ENCODE data around the gene NES.
A peak's percentile ranks its signal among the peaks of the same experiment; 100 is the strongest.

Gene NES

DNA sequence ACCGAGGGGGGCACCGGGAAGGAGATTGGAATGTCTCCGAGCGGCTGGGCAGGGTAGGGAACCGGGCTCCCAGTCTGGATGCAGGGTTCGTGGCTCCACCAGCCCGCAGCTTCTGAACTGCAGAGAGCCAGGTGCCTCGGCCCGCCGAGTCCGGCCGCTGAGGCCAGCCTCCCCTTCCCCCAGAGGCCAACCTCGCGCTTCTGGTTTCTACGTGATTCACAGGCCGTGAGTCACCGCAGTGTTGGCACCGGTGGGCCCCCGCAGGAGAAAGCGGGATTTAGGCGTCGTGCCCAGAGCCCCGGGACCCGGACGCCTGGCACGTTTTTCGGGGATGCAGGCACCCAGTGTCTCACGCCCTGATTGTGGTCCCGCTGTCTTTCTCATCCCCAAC is 27.7 kb upstream of the NES start:
- peak; percentile 19 to 35 for DNase-seq (ENCODE audit: low read depth in 2 of 2)

GRCh38 chr1:156704166-156704711 is 27.0 kb upstream of the NES start:
- DNase-seq (ENCODE audit: low read depth in 2 of 2) = no peak

GRCh38 chr1:156703741-156704140 is 26.5 kb upstream of the NES start:
- no peak for DNase-seq (ENCODE audit: low read depth in 2 of 2)

GRCh38 chr1:156703336-156703735 is 26.1 kb upstream of the NES start:
- DNase-seq (ENCODE audit: low read depth in 2 of 2) = no peak

GRCh38 chr1:156700736-156701531 is 23.7 kb upstream of the NES start:
- no peak for DNase-seq (ENCODE audit: low read depth in 2 of 2)

- no peak for DNase-seq (ENCODE audit: low read depth in 2 of 2)
Observed at GRCh38 chr1:156698995-156699394, 21.8 kb upstream of the NES start.

DNA sequence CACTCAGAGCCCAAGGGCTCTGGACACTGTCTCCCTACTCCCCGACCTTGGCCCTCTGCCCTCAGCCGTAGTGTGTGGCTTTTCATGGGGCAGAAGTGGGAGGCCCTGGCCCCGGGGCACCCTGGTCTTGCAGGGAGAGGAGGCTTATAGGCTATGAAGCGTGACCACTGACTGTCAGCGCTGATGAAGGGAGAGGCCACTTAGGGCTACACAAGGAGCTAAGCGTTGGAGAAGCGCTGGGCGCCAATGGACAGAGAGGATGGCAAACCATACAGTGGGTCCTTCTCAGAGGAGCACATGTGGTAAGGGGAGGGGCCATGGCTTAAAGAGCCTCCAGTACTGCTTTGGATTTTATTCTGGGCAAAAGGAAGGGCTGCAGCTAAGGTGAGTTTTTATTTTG is 20.3 kb upstream of the NES start:
- no peak for DNase-seq (ENCODE audit: low read depth in 2 of 2)

DNA sequence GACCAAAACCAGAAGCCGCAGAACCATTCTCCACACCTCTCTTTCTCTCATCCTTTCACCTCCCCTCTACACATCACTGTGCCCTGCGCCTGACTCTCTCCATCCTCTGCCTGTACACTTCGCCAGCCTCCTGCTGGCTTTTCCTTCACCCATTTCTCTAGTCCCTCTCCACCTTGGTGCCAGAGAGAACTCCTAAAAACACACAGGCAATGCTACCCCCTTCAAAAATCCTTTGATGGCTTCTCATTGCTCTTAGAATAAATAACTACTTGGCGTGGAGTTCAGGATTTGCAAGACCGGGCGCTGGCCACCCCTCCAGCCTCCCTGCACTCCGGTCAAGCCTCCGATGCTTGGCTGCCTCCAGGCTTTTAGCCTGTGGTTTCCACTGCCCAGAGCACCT is 19.5 kb upstream of the NES start:
- no peak for DNase-seq (ENCODE audit: low read depth in 2 of 2)

DNA sequence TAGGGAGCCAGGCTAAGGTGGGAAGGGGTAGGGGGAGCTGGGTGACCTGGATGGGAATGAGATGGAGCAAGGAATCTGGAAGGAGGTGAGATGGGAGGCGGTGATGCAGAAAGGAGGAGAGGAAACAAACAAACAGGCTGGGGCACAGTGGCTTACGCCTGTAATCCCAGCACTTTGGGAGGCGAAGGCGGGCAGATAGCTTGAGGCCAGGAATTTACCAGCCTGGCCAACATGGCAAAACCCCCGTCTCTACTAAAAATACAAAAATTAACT is 17.4 kb upstream of the NES start:
- no peak for DNase-seq (ENCODE audit: low read depth in 2 of 2)

GRCh38 chr1:156693848-156694689 is 16.9 kb upstream of the NES start:
- no peak for DNase-seq (ENCODE audit: low read depth in 2 of 2)

DNA sequence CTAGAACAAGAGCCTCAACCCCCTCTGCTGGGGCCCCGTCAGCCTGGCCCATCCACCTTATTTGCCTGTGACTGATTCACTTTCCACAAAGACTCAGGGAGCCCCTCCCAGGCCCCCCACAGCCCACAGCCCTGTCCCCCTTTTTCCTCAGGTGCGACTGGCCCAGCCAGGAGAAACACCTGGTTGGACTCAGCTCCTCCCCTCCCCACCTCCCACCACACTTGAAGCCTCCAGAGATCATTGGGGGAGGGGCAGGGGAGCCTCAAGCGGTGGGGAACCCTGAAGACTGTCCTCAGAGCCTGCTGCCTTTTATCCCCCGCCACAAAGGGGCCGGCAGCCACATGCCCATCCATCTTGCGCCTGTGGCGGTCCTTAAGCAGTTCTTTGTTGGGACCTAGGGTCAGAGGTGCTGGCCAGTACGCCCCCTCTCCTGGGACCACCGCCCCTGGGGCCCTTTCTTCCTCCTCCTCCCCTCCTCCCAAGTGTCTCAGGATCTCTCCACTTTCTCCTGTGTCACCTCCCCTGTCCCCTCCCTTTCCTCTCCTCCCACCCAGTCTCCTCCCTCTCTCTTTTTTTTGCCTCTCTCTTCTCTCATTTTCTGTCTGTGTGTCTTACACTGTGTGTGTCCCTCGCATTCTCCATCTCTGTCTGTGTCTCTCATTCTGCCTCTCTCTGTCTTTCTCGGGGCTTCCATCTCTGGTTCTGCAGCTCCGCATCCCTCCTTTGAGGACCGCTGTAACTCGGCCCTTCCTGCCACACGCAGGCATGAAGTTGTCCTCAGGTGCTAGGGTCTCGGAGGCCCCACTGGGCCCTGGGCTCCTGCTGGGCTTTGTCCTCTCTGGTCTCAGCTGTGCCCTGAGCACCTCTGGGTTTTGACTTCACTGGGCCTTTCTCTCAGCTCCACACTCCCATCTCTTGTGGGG is 16.0 kb upstream of the NES start:
- DNase-seq (ENCODE audit: low read depth in 2 of 2) = no peak

GRCh38 chr1:156692441-156692924 is 15.3 kb upstream of the NES start:
- no peak for DNase-seq (ENCODE audit: low read depth in 2 of 2)

GRCh38 chr1:156691665-156692440 is 14.6 kb upstream of the NES start:
- no peak for DNase-seq (ENCODE audit: low read depth in 2 of 2)

- no peak for DNase-seq (ENCODE audit: low read depth in 2 of 2)
Observed at GRCh38 chr1:156691191-156691590, 14.0 kb upstream of the NES start.

- DNase-seq (ENCODE audit: low read depth in 2 of 2) = no peak
Observed at GRCh38 chr1:156690675-156691036, 13.4 kb upstream of the NES start.

DNA sequence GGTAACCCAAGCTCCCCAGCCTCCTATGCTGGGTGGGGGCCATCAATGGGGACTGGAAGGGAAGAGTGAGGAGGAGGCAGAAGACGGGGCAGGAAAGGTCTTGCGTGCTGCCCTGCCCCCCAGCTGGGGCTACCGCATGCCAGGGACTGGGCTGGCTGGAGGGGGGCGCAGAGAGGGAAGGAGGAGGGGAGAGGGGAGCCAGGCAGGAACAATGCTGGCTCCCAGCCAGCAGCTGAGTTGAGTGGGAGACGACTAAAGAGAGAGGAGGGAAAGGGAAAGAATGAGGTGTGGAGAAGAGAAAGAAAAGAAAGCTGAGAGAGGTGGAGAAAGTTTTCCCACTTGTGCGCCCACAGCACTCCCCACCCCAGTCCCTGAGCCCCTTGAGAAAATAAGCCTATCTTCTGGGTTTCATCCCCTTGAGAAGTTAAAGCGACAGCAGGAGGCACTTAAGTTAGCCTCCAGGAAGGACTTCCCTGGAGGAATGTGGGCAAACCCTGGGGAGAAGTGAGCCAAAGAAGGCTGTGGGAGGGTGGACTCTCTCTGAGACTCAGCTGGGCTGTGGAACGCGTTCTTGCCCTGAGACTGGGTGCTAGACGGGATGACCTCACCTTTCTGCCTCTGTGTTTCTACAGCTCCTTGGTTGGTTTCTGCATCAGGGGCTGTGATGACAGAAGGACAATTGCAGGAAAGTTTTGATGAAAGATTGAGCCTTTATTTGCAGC is 12.9 kb upstream of the NES start:
- DNase-seq (ENCODE audit: low read depth in 2 of 2) = no peak

- peak; percentile 44 to 61 for DNase-seq (ENCODE audit: low read depth in 2 of 2)
Observed at GRCh38 chr1:156689035-156689952, 12.1 kb upstream of the NES start.

DNA sequence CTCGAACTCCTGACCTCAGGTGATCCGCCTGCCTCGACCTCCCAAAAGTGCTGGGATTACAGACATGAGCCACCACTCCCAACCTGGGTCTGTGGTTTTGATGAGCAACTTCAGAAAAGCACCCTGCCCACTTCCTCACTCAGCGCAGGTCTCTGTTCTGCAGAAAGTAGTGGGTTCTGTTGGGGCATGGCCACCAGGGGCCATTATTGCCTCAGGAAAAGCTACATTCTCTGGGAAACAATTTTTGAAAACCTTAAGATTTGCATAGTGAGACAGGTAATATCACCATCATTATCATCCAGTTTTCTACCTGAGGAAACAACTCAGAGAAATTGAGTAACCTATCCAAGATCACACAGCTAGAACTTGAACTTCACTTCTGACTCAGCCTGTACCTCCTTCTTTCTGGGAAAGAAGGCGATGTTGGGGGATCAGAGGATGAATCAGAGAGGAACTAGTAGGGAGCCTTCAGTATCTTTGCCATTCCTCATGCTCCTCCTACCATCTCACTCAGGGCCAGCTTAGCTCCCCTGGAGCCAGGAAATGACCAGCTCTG is 7.1 kb upstream of the NES start:
- DNase-seq (ENCODE audit: low read depth in 2 of 2) = peak in 1 of 2 donors; percentile 28

All from stimulated activated CD8-positive, alpha-beta memory T cell treated with anti-CD3 and anti-CD28 coated beads, Interleukin-15, amount 100 ng/mL, for 48 hours (primary cell).